CD4-positive, alpha-beta T cell treated with Interleukin-4 for 1 hour (primary cell): Measurements from ENCODE around the gene GFER.
A peak's percentile ranks its signal among the peaks of the same experiment; 100 is the strongest.
"Not testable (repeated sequence)": the region's sequence is repeated elsewhere in the genome, so short reads cannot be mapped to it uniquely, and the experiment has no call there.

Source experiments
- DNase-seq, 2 donors: peaks; one replicate each; pipeline ENCODE4 v3.0.0-alpha.2; 2020 to 2022

GFER gene

DNA sequence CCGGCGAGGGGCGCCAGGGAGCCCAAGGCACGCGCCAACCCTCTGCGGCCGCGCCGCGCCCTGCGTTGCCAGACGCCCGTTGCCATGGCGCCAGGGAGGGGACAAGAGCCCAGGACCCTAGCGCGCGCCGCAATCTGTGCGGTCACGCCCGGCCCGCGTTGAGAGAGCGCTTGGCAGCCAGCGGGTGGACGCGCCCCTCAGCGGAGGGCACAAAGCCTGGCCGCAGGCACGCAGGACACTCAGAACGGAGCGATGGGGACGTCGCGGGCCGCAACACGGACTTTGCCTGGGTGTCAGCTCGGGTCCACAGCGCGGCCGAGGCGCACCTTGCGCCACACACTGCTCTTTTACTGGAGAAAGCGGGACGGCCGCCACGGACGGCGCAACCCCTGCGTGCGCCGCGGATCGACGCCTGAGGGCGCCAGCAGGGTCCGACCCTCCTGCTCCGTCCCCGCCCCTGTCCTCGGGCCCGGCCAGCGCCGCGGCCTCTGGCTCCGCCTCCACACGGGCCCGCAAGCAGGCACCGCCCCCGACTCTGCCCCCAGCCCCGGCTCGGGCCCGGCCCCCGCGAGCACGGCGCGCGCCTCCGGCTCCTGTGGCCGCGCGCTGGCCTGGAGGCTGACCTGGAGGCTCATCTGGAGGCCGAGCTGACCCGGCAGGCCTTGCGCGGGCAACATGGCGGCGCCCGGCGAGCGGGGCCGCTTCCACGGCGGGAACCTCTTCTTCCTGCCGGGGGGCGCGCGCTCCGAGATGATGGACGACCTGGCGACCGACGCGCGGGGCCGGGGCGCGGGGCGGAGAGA, at the start of gene GFER:
Gene GFER (plus strand): TSS at position 650 of the 803 bp plus-strand sequence. CDS start 26 bp downstream, at position 676.
- DNase-seq = peak; percentile 80 to 84

DNA sequence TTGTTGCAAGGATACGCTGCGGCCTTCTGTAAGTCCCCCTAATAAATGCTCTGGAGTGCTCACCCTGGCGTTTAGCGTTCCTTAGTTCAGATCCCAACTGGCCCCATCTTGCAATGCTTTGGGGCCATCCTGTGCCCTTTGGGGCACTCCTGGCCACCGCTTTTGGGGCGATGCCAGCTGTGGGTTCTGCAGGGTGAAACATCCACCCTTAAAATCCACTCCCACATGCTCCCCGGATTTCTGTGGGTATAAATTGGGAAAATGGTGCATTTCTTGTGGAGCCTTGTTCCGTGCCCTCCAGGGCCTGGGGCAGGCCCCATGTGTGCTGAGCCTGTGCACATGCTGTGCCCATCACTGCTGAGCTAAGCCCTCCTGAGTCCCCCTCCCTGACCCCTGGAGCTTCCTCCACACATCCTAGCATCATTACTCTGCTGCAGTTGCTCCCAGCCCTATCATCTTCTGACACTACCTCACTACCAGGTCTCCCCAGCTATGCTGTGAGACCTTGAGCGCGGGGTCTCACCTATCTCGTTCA, 47.0 kb upstream of the GFER start:
- no peak for DNase-seq

DNA sequence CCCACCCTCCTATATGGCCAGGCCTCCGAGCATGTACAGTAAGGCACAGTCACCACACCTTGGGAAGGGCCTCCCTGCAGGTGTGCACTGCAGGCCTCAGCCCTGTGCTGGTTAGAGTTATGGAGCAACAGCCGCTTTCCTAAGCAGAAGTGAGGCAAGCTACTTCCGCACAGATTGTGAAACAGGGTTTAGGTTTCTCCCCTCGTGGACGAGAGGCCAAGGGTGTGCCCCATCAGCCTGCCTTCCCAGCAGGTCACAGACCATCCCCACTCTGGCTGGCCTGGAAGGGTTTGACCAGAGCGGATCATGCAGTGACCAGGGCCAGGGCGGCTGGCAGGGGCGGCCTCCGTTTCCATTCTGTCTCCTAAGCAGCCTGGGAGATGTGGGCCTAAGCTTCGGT, 45.7 kb upstream of the GFER start:
- DNase-seq = peak in 1 of 2 donors; percentile 59

DNA sequence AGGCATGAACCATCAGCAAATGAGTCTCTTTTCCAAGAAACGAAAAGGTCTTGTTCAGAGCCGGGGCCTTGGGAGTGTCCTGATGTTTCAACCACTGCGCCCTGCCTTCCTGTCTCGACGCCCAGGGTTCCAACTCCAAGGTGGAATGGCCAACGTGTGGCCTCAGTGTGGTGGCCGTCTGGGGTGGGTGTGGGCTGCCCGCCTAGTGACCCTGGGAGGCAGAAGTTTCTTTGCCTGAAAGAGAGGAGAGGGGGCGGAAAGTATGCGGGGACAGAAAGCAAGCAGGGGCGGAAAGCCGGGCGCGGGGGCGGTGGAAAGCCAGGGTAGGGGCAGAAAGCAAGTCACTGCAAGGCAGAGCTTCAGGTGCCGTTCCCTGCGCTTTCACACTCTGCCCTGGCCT, 45.1 kb upstream of the GFER start:
- DNase-seq = no peak

DNA sequence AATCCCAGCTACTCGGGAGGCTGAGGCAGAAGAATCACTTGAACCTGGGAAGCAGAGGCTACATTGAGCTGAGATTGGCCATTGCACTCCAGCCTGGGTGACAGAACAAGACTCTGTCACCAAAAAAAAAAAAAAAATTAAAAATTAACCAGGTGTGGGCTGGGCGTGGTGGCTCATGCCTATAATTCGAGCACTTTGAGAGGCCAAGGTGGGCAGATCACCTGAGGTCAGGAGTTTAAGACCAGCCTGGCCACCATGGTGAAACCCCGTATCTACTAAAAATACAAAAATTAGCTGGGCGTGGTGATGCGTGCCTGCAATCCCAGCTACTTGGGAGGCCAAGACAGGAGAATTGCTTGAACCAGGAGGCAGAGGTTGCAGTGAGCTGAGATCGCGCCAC, 44.2 kb upstream of the GFER start:
- not testable (repeated sequence) for DNase-seq

DNA sequence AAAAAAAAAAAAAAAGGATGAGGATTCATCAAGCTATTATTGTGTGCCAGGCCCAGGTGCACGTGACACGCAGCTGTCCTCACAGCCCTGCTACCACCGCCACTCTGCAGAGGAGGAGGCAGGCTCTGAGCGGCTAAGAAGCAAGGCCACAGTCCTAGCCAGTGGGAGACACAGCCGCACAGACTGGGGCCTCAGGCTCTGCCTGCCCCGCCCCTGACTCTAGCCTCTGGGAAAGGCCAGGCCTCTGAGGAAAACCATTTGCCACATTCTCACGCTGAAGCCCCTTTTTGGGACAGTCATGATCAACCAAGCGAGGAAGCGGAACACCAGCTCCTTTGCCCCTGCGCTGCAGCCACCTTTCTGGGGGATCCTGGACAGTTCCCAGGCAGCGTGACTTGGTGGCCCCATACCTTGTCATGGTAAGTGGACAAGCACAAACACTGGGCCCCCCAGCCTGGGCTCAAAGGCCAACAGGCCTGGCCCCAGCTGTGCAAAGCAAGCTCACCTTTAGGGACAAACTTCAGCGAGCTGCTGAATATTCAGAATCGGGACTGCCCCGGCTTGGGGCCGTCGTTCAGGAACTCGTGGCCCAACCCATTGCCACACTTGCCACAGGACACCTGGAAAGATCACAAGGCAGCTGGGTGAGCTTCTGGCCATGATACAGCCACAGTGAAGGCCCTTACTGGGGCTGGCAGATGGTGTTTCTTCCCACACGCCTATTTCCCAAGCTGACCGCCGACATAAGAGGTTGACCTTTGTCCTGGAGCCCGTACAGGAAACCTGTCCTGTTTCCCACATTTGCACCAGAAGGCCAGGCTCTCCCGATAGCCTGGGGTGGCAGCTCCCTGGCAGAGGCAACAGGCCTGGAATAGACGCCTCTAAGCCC, 43.5 kb upstream of the GFER start:
- no peak for DNase-seq

DNA sequence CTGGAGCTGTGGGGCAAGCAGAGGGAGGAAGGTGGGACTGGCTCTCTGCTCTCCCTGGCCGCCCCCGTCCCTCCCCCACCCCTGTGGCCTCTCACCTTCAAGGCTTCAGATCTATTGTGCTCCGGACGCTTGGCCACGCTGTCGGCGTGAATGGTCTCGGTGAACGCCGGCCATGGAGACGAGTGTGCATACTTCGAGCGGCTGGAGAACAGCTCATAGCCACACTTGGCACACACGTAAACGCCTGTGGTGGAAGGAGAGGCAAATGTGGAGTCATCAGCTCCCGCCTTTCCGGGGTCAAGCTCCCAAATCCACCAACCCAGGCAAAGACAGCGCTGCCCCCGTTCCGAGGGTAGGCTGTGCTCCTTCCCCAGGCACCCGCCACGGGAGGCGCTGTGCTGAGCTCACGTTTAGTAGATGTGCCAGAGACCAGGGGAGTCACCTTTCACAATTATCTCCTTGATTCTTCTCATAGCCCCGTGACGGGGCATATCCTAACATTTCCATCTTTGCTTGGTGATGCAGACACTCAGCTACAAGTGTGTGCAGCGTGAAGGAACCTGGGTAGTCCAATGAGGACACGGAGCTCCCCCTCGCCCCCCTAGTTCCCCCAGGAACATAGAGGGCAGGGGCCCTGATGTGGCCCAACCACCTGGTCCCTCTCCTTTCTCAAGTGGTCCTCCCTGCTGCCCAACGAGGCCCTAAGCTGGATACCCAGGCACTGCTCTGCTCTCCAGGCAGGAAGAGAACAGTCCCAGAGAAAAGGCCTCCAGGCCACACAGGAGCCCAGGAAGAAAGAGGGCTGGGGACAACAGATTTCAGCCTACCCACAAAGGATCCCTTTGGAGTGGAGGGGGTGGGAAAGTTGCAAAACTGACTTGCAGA, 42.6 kb upstream of the GFER start:
- DNase-seq = no peak

DNA sequence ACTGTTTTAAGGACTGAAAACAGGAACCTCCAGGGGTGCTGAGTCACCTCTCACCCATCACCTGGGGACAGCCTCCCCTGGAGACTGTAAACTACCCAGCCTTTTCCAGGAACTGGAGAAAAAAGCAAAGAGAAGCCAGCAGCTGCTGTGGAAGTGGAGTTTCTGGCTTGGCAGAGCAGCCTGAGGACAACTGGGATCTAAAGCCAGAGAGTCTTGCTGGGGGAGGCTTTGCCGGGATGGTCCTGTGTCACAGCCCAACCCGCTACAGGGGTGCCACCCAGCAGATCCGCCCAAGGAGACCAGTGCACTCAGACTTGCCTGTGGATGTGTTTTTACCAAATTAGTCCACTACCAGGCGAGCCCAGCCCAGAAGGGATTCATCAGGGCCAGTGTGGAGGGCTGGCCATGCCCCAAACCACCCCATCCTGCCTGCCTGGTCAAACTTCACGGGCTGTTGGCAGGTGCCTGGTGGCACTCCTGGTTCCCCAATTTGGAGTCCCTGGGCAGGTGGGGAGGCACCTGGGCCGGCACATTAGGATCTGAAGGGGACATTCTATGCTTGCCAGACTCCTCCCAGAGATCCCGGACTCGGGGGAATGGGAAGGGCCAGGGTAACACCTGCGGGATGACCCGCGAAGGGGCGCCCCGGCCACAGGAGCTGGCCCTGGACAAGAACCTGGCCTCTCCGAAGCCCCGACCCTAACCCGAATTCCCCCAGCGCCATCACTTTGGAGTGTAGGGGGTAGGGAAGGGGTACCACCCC, 41.8 kb upstream of the GFER start:
- peak in 1 of 2 donors; percentile 51 for DNase-seq

DNA sequence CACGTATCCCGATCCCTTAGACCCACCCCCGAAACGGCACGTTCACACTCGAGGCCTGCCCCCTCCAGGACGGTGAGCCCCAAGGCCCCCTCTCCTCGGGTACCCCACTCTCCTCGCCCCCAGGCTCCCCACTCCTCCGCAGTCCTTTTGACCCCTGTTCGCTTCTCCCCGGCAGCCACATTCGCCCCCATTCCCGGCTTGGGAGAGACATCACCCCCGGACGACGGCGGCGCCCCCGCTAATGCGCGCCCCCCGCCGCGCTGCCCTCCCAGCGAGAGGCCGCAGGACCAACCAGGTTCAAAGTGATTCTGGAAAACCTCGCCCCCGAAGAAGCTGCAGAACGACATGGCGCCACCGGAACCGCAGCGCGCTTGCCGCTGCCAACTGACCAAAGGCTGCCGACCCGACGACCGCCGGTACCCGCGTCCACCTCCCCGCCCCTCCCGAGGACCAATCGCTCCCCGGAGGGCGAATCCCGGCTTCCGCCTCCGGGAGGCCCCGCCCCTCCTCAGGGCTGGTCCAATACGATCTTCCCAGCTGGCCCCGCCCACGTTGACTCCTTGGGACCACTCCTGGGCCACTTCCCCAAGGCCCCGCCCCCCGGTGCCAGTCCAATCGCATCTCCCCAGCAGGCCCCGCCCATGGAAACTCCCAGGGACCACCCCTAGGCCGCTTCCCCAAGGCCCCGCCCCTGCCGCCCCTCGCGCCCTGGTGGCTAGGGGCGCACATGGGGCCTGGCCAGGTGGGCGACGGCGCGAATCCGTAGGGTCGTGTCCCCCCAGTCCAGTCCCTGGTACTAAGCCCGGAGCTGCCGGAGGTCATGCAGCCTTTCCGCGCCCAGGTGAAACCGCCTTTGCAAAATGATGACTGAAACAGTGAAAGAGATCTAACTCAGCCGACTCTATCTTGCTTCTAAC, 40.9 kb upstream of the GFER start, which contains the start of gene MSRB1:
Gene MSRB1 (minus strand): TSS at position 390 of the 917 bp plus-strand sequence. CDS start 43 bp downstream, at position 347.
- peak; percentile 98 to 99 for DNase-seq

DNA sequence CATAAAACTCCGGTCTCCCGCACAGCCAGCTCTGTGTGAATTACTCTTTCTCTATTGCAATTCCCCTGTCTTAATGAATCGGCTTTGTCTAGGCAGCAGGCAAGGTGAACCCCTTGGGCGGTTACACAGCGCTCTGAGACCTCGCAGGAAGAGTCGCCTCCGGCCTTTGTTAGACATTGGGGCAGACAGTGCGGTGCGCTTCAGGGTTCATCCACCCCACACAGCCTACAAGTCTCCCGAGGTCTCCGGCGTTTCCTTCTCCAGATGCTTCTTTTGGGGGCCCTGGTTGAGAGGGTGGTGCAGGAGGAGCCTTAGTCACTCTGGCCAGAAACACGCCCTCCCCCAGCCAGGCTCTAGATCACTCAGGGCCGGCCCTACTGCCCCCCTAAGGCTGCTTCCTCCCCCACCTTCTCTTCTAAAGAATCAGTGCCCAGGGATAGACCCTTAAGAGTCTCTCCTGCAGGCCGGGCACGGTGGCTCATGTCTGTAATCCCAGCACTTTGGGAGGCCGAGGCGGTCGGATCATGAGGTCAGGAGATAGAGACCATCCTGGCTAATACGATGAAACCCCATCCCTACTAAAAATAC, 39.3 kb upstream of the GFER start:
- DNase-seq = no peak

DNA sequence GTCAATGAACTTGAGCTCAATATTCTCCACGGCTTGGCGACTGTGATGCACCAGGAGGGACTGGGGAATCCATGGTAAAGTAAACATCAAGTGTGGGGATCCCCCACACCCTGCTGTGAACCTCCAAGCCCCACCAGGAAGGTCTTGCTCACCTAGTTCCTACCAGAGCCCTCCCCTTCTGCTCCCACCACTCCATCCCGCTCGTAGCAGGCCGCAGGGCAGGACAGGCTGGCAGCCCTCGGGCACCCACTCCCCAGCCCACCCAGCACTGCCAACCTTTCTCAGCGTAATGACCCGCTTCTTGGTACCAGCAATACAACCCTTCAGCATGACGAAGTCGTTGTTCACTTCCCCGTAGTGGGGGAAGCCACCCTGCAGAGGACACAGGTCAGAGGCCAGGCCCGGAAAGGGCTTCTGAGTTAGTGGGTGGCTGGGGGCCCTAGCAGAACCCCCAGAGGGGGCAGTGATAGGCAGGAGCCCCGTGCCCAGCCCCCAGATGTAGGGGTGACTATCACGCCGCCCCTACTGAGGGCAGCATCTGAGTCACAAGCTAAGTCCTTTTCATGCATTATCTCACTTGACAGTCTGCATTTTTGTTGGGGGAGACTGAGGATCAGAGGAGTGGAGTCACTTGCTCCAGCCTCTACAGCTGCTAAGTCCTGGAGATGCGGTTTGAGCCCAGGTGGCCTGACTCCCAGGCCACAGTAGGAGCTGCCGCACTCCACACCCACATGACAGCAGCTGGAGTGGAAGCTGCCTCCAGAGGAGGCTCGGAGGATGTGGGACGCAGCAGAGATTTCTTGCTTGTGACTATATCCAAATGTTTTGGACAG, 38.2 kb upstream of the GFER start:
- no peak for DNase-seq

DNA sequence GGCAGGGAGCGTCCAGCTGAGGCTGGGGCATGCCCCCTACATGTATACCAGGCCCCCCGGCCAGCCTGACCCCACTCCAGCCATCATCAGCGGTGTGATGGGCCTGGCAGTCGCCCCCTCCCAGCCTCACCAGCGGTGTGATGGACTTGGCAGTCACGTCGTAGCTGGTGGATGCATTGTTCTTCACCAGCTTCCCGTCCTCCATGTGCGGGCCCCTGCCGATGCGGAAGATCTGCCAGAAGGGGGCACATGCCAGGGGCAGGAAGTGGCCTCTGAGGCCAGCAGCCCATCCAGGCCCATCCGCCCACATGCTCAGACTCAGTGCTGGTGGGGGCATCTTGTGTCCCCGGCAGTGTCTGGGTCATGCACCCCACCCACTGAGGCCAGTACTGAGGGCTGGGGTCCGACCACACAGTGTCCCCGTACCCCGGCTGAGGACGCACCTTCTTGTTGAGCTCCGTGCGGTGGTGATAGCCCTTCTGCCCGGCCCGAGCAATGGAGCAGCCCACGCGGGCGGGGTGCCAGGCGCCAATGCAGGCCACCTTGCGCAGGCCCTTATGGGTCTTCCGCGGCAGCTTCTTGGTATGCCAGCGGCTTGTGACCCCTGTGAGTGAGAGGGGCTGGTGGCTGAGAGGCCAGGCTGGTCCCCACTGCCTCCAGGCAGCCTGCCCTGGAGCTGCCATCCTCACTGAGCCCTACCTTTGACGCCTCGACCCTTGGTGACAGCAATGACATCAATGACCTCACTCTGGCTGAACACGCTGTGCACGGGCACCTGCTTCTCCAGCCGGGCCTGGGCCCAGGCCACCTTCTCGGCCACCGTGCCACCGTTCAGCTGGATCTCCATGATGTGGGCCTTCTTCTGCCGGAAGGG, 37.3 kb upstream of the GFER start:
- no peak for DNase-seq

DNA sequence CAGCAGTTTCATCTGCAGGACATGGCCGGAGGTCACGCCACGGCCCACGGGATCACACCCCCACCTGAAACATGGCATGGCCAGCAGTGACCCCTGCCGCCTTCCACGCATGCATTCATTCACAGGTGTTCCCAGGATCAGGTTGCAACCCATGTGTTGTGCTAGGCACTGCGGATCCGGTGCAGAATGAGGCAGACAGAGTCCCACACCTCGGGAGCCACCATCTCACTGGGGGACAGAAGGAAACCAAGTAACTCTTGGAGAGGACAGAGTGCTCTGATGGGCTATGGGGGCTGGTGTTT, 36.7 kb upstream of the GFER start:
- DNase-seq = no peak

DNA sequence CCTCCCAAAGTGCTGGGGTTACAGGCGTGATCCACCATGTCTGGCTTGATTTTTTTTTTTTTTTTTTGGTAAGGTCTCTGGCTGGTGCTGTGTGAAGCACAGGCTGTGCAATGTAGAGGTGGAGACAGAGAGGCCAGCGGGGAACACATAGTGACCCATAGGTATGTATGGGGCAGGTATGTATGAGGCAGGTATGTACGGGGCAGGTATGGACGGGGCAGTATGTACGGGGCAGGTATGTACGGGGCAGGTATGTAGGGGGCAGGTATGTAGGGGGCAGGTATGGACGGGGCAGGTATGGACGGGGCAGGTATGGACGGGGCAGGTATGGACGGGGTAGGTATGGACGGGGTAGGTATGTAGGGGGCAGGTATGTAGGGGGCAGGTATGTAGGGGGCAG, 34.5 kb upstream of the GFER start:
- DNase-seq = no peak

DNA sequence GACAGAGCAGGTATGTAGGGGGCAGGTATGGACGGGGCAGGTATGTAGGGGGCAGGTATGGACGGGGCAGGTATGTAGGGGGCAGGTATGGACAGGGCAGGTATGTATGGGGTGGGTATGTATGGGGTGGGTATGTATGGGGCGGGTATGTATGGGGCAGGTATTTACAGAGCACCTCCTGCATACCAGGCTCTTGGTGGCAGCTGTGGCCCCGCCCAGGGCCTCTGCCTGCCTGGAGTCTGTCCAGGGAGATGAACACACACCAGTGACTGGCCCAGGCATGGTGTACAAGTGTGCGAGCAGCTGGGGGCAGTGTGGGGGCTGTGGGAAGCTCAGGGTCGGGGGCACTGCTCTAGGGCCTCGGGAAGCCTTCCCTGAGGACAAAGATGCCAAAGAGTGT, 33.9 kb upstream of the GFER start:
- DNase-seq = no peak

DNA sequence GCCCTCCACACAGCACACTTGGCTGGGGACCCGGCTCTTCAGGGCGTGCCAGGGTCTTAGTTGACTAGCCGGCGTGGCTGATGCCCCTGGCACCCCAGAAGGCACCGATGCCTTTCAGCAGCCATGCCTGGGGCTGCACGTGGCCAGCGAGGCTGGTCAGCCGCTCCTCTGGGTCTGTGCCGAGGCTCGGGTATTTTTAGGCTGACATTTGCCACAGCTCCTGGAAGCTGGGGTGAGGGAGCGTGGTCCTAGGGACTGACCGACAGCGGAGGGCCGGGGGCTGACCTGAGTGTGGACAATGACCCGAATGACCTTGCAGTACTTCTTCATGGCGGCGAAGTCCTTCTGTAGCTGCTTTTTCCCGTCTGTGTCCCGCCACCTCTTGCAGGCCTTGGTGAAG, 33.4 kb upstream of the GFER start:
- DNase-seq = no peak

DNA sequence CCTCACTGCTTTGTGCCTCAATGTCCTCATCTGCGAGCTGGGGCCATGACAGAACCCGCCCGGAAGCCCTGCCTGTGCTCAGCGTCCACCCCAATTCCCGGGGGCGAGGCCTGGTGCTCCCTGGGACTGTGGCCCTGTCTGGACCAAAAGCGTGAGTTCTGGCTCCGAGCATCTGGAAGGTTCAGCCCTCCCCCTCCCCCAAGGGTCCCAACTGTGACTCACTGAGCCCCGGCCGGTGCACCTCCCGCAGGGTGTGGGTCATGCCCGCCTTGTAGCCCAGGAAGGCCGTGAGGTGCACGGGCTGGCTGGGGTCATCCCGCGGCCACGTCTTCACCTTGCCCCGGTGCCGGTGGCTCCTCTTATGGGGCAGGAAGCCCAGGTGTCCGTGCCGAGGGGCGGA, 30.3 kb upstream of the GFER start:
- no peak for DNase-seq

DNA sequence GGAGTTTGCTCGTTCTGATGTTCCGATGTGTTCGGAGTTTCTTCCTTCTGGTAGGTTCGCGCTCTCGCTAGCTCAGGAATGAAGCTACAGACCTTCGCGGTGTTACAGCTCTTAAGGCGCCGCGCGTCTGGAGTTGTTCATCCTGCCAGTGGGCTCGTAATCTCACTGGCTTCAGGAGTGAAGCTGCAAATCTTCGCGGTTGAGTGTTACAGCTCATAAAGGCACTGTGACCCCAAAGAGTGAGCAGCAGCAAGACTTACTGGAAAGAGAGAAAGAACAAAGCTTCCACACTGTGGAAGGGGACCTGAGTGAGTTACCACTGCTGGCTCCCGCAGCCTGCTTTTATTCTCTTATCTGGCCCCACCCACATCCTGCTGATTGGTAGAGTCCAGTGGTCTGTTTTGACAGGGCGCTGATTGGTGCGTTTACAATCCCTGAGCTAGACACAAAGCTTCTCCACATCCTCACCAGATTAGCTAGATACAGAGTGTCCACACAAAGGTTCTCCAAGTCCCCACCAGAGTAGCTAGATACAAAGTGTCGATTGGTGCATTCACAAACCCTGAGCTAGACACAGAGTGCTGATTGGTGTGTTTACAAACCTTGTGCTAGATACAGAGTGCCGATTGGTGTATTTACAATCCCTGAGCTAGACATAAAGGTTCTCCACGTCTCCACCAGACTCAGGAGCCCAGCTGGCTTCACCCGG, 26.4 kb upstream of the GFER start:
- DNase-seq = not testable (repeated sequence)
